Right atrium auricular region (tissue), 2 donors: ENCODE data around the gene KCNE4. TPM values are rescaled to one million over a fixed set of nuclear protein-coding genes. Genes with fewer than 3 reads are reported as not detected.

ENCODE experiments used
- DNase-seq: peaks from one replicate; pipeline ENCODE4 v3.0.0-alpha.2; 2019; ENCODE audit warnings: low spot score
- H3K27ac ChIP-seq, 2 donors: fragments of 200-600 bp; sonication (generic); 1 replicate in 1 of 2; 2 replicates in 1 of 2; pipeline ENCODE4 v1.5.1; 2016 to 2019
- H3K27me3 ChIP-seq, 2 donors: fragments of 200-600 bp; sonication (generic); one replicate each; pipeline versions ENCODE4 v1.5.1 to v1.6.0; 2017 to 2019
- H3K36me3 ChIP-seq: fragments of 200-600 bp; sonication (generic); one replicate; pipeline ENCODE4 v1.5.1; 2016
- H3K4me1 ChIP-seq, 2 donors: fragments of 200-600 bp; sonication (generic); one replicate each; pipeline versions ENCODE4 v1.5.1 to v1.6.0; 2017 to 2019
- H3K4me3 ChIP-seq, 2 donors: fragments of 200-600 bp; sonication (generic); 1 replicate in 1 of 2; 2 replicates in 1 of 2; pipeline ENCODE4 v1.5.1; 2017 to 2019; ENCODE audit warnings: mild to moderate bottlenecking in 1 of 2, moderate library complexity in 1 of 2
- H3K9me3 ChIP-seq, 2 donors: fragments of 200-600 bp; sonication (generic); one replicate each; pipeline ENCODE4 v1.5.1; 2019
- CTCF ChIP-seq, 2 donors: fragments of 200-600 bp; sonication (generic); IDR thresholded peaks; one replicate each; pipeline ENCODE4 v1.5.1; 2019; ENCODE audit warnings: antibody characterized with exemption in 2 of 2
- total RNA-seq, 2 donors: library from RNA; depleted of rRNA; stranded (reverse); fragments of >200 nt; gene quantifications; one replicate each; pipeline ENCODE4 v1.1.0, GENCODE V29; 2016

Gene KCNE4
- total RNA-seq, 2 donors from 2014 or later = 3.4 to 4.0 TPM

- H3K36me3 ChIP-seq = no peaks in the 10 kb centered on the region
- no peak overlapping the region for H3K4me3 ChIP-seq
- H3K9me3 ChIP-seq = no peaks in the 10 kb centered on the region
- TF ChIP-seq CTCF (IDR thresholded peaks at IDR 0.05) = no peak
- DNase-seq = no peak
- peaks cover 0 to 14% of the 10 kb centered on the region in 2 donors for H3K4me1 ChIP-seq
- no peaks in the 10 kb centered on the region for H3K27me3 ChIP-seq
- H3K27ac ChIP-seq = peak overlapping the region; percentile 60 to 71
Observed at GRCh38 chr2:223047260-223047761, 4.7 kb upstream of the KCNE4 start.

GRCh38 chr2:223048519-223048918 is 3.5 kb upstream of the KCNE4 start:
- Histone ChIP-seq H3K36me3 (no peaks in the 10 kb centered on the region), H3K9me3 (no peaks in the 10 kb centered on the region), H3K27ac (no peak overlapping the region), H3K27me3 (no peaks in the 10 kb centered on the region), H3K4me3 (no peak overlapping the region), H3K4me1 (peaks cover 0 to 14% of the 10 kb centered on the region in 2 donors)
- TF ChIP-seq CTCF (IDR thresholded peaks at IDR 0.05) = no peak
- no peak for DNase-seq

- Histone ChIP-seq H3K4me1 (peaks cover 0 to 18% of the 10 kb centered on the region in 2 donors), H3K36me3 (no peaks in the 10 kb centered on the region), H3K27me3 (no peaks in the 10 kb centered on the region), H3K27ac (no peak overlapping the region), H3K9me3 (no peaks in the 10 kb centered on the region), H3K4me3 (no peak overlapping the region)
- no peak for DNase-seq
- no peak for TF ChIP-seq CTCF (IDR thresholded peaks at IDR 0.05)
Observed at GRCh38 chr2:223049356-223049755, 2.6 kb upstream of the KCNE4 start.

GRCh38 chr2:223050188-223050587 is 1.8 kb upstream of the KCNE4 start:
- DNase-seq = no peak
- peak overlapping the region in 1 of 2 donors; percentile 21 for H3K27ac ChIP-seq
- H3K4me3 ChIP-seq = no peak overlapping the region
- peaks cover 0 to 18% of the 10 kb centered on the region in 2 donors for H3K4me1 ChIP-seq
- no peaks in the 10 kb centered on the region for H3K27me3 ChIP-seq
- no peaks in the 10 kb centered on the region for H3K9me3 ChIP-seq
- TF ChIP-seq CTCF (IDR thresholded peaks at IDR 0.05) = no peak
- no peaks in the 10 kb centered on the region for H3K36me3 ChIP-seq

- Histone ChIP-seq H3K36me3 (no peaks in the 10 kb centered on the region), H3K4me3 (peak overlapping the region in 1 of 2 donors; percentile 55), H3K9me3 (no peaks in the 10 kb centered on the region), H3K4me1 (peaks cover 0 to 26% of the 10 kb centered on the region in 2 donors), H3K27me3 (no peaks in the 10 kb centered on the region), H3K27ac (peak overlapping the region; percentile 83)
- DNase-seq = no peak
- no peak for TF ChIP-seq CTCF (IDR thresholded peaks at IDR 0.05)
Observed at GRCh38 chr2:223050900-223051504, 988 bp upstream of the KCNE4 start.
